PC-3 (cell line): Measurements from ENCODE around the gene C20orf141. TPM values are rescaled to one million over a fixed set of nuclear protein-coding genes. Genes with fewer than 3 reads are reported as not detected.

ENCODE experiments used
- total RNA-seq: library from RNA; depleted of rRNA; stranded (reverse); fragments of >200 nt; gene quantifications from 2 replicates; pipeline ENCODE4 v1.2.3, GENCODE V29; 2014; rRNA removed

C20orf141 gene
- total RNA-seq, 1 experiment from 2014 or later, result not detected

Other genes with a start within 250 kb of the C20orf141 start
- gene NOP56, start 162.4 kb upstream of the C20orf141 start, total RNA-seq, result 570 and 642 TPM in 2 replicates
- gene IDH3B, start 150.8 kb upstream of the C20orf141 start, total RNA-seq, result 261 and 269 TPM in 2 replicates
- 0.98 and 1.8 TPM in 2 replicates for gene EBF4, start 122.2 kb upstream of the C20orf141 start, total RNA-seq
- gene CPXM1, start 14.4 kb upstream of the C20orf141 start, total RNA-seq, result not detected in 2 replicates
- gene TMEM239, start 1.4 kb downstream of the C20orf141 start, total RNA-seq, result 0.04 TPM in 1 of 2 replicates, not detected in the other
- gene PCED1A, start 25.7 kb downstream of the C20orf141 start, total RNA-seq, result 21.9 and 29.8 TPM in 2 replicates
- 40.3 and 49.9 TPM in 2 replicates for gene VPS16, start 25.8 kb downstream of the C20orf141 start, total RNA-seq
- gene PTPRA, start 58.5 kb downstream of the C20orf141 start, total RNA-seq, result 33.6 and 35.0 TPM in 2 replicates
- 1.6 TPM in 1 of 2 replicates, not detected in the other for gene GNRH2, start 228.6 kb downstream of the C20orf141 start, total RNA-seq
- gene MRPS26, start 231.1 kb downstream of the C20orf141 start, total RNA-seq, result 182 and 280 TPM in 2 replicates